ENCODE data around the gene ECHDC3.

The ECHDC3 gene

DNA sequence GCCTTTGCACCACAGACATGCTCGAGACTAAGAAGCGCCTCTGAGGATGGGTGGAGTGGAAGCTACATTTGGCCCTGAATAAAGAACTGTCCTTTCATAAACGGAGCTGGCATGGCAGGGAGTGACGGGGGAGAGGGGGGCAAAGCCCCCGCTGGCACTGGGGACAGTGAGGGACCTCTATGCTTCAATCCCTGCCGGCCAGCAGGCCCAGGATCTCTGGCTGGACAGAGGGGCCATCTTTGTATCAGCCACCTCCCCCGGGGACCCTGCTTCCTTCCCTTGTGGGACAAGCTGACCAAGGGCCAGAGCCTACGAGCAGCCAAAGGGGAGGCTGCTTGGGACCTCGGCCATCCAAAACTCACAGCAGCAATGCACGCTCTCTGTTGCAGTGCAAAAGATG is 28.2 kb upstream of the ECHDC3 start:
- Histone ChIP-seq H3K27me3 (ENCODE audit: low read depth, low read length) (peaks cover 73% of the 10 kb centered on the region), H4K20me1 (ENCODE audit: insufficient read depth, low read length) (no peaks in the 10 kb centered on the region), H3K27ac (ENCODE audit: low read length) (no peak overlapping the region), H3K36me3 (replicated peaks; ENCODE audit: low read depth, low read length) (no peaks in the 10 kb centered on the region), H3K4me2 (ENCODE audit: low read length) (no peak overlapping the region), H3K79me2 (ENCODE audit: low read length) (no peaks in the 10 kb centered on the region), H3K9ac (ENCODE audit: low read length) (no peak overlapping the region), H3K4me3 (ENCODE audit: low read length) (no peak overlapping the region), H3K9me3 (ENCODE audit: insufficient read depth, low read length) (no peaks in the 10 kb centered on the region), H3K4me1 (ENCODE audit: low read length) (peaks cover 27% of the 10 kb centered on the region), H2AFZ (ENCODE audit: low read depth, low read length) (no peak overlapping the region)
- no peak for TF ChIP-seq CTCF (IDR thresholded peaks at IDR 0.05; ENCODE audit: low read depth, low read length)

DNA sequence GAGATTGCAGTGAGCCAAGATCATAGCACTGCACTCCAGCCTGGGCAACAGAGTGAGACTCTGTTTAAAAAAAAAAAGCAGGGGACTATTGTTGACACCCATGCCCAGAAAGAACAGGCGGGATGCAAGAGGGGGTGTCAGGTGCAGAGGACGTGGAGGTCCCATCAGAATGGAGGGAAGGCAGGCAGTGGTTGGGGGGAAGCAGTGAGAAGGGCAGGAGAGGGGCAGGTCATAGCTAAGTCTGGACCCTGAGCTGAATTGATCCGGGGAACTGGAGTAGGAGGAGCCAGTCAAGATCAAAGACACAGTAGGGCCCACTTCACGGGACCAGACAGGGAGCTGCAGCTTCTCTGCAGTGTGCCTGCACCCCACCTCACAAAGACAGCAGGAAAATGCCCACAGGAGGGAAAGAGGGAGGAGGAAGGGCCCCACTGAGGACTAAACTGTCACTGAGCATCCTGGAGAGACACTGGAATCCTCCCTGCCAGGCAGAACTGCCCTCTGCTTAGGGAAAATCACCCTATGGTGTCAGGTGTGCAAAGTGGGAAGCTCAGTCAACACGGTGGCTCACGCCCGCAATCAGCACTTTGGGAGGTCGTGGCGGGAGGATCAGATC is 27.3 kb upstream of the ECHDC3 start:
- H2AFZ ChIP-seq (ENCODE audit: low read depth, low read length), result no peak overlapping the region
- H3K4me1 ChIP-seq (ENCODE audit: low read length), result peaks cover 32% of the 10 kb centered on the region
- H3K79me2 ChIP-seq (ENCODE audit: low read length), result no peaks in the 10 kb centered on the region
- no peak overlapping the region for H3K9ac ChIP-seq (ENCODE audit: low read length)
- H3K27ac ChIP-seq (ENCODE audit: low read length), result no peak overlapping the region
- H3K27me3 ChIP-seq (ENCODE audit: low read depth, low read length), result peaks cover 71% of the 10 kb centered on the region
- TF ChIP-seq EZH2phosphoT487 (IDR thresholded peaks at IDR 0.05; ENCODE audit: low read depth), result no peak
- TF ChIP-seq CTCF (IDR thresholded peaks at IDR 0.05; ENCODE audit: low read depth, low read length), result no peak
- no peak overlapping the region for H3K4me3 ChIP-seq (ENCODE audit: low read length)
- H3K36me3 ChIP-seq (replicated peaks; ENCODE audit: low read depth, low read length), result no peaks in the 10 kb centered on the region
- H3K9me3 ChIP-seq (ENCODE audit: insufficient read depth, low read length), result no peaks in the 10 kb centered on the region
- H3K4me2 ChIP-seq (ENCODE audit: low read length), result no peak overlapping the region
- H4K20me1 ChIP-seq (ENCODE audit: insufficient read depth, low read length), result no peaks in the 10 kb centered on the region

DNA sequence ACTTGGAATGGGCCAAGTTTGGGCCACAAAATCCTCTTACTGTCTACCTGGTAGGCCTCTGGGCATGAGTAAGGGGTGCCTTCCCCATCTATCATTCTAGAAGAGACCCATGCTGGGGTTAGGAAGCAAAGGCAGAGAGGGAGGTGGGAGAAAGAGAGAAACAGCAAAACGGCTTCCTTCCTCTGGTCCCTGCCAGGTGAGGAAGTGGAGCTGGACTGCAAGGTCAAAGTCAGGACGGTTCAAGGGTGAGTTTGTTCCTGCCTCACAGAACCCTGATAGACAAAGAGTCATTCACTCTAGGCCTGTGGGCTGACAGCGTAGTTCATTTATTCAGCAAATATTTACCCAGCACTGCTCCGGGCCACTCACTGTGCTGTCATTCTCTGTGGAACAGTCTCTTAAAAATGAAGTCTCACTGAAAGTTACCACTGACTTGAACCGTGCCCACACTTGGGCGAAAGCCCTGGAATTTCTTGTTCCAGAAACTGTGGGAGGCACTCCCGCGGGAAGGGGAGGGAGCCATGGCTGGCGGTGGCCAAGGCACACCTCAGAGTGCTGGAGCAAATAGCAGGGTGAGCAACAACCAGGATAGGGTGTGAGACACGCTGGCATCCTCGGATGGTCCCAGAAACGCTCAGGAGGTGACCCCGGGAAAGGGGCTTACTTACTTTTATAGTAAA is 26.2 kb upstream of the ECHDC3 start:
- TF ChIP-seq CTCF (IDR thresholded peaks at IDR 0.05; ENCODE audit: low read depth, low read length) (no peak), EZH2phosphoT487 (IDR thresholded peaks at IDR 0.05; ENCODE audit: low read depth) (no peak)
- H3K36me3 ChIP-seq (replicated peaks; ENCODE audit: low read depth, low read length), result no peaks in the 10 kb centered on the region
- H3K79me2 ChIP-seq (ENCODE audit: low read length), result no peaks in the 10 kb centered on the region
- H2AFZ ChIP-seq (ENCODE audit: low read depth, low read length), result no peak overlapping the region
- no peaks in the 10 kb centered on the region for H3K9me3 ChIP-seq (ENCODE audit: insufficient read depth, low read length)
- peaks cover 76% of the 10 kb centered on the region for H3K27me3 ChIP-seq (ENCODE audit: low read depth, low read length)
- H3K27ac ChIP-seq (ENCODE audit: low read length), result no peak overlapping the region
- no peak overlapping the region for H3K4me2 ChIP-seq (ENCODE audit: low read length)
- H4K20me1 ChIP-seq (ENCODE audit: insufficient read depth, low read length), result no peaks in the 10 kb centered on the region
- H3K4me1 ChIP-seq (ENCODE audit: low read length), result peaks cover 33% of the 10 kb centered on the region
- H3K4me3 ChIP-seq (ENCODE audit: low read length), result no peak overlapping the region
- no peak overlapping the region for H3K9ac ChIP-seq (ENCODE audit: low read length)

DNA sequence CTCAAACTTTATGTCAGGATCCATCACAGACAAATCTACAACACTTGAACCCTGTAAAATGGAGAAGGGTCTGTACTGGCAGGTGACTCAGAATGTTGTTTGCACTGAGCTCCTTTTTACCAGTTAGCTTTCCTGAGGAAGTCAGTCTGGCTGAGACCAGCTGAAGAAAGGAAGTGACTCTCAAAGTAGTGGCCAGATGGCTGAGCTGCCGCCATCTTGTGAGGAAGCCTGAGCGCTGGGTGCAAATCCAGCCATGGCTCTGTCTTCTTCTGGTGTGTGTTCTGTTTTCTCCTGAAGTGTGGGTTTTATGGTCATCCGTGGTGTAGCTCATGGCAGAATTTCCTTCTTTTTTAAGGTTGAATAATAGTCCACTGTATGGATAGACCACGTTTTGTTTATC is 25.5 kb upstream of the ECHDC3 start:
- Histone ChIP-seq H4K20me1 (ENCODE audit: insufficient read depth, low read length) (no peaks in the 10 kb centered on the region), H3K9ac (ENCODE audit: low read length) (no peak overlapping the region), H3K4me1 (ENCODE audit: low read length) (peaks cover 33% of the 10 kb centered on the region), H2AFZ (ENCODE audit: low read depth, low read length) (no peak overlapping the region), H3K27ac (ENCODE audit: low read length) (no peak overlapping the region), H3K27me3 (ENCODE audit: low read depth, low read length) (peaks cover 77% of the 10 kb centered on the region), H3K79me2 (ENCODE audit: low read length) (no peaks in the 10 kb centered on the region), H3K9me3 (ENCODE audit: insufficient read depth, low read length) (no peaks in the 10 kb centered on the region), H3K4me3 (ENCODE audit: low read length) (no peak overlapping the region), H3K36me3 (replicated peaks; ENCODE audit: low read depth, low read length) (no peaks in the 10 kb centered on the region), H3K4me2 (ENCODE audit: low read length) (no peak overlapping the region)
- no peak for TF ChIP-seq EZH2phosphoT487 (IDR thresholded peaks at IDR 0.05; ENCODE audit: low read depth)

Measured in OCI-LY3 (cell line).